H9 (cell line): Measurements from ENCODE around the gene TCFL5. TPM values are rescaled to one million over a fixed set of nuclear protein-coding genes. Genes with fewer than 3 reads are reported as not detected.
A peak's percentile ranks its signal among the peaks of the same experiment; 100 is the strongest.
"Not testable (repeated sequence)": the region's sequence is repeated elsewhere in the genome, so short reads cannot be mapped to it uniquely, and the experiment has no call there.

Source experiments
- DNase-seq: peaks from one replicate; pipeline ENCODE4 v3.0.0-alpha.2; 2017
- H2AFZ ChIP-seq: one replicate; pipeline ENCODE4 v1.6.1; 2013; ENCODE audit warnings: mild to moderate bottlenecking, low read length, control low read depth, moderate library complexity
- H2AK5ac ChIP-seq: 2 replicates; pipeline ENCODE4 v1.6.1; 2013; ENCODE audit warnings: low read length, control low read depth, mixed read lengths; ENCODE audit not compliant: insufficient read length
- H2BK120ac ChIP-seq: one replicate; pipeline ENCODE4 v1.6.1; 2013; ENCODE audit warnings: low read depth, mild to moderate bottlenecking, low read length, control low read depth, inconsistent platforms; ENCODE audit not compliant: poor library complexity, severe bottlenecking
- H2BK12ac ChIP-seq: 2 replicates; pipeline ENCODE4 v1.6.1; 2013; ENCODE audit warnings: low read length, control low read depth, mixed read lengths, low read depth; ENCODE audit not compliant: insufficient read length
- H2BK15ac ChIP-seq: 2 replicates; pipeline ENCODE4 v1.6.1; 2013; ENCODE audit warnings: low read depth, low read length, control low read depth
- H2BK20ac ChIP-seq: one replicate; pipeline ENCODE4 v1.6.1; 2013; ENCODE audit warnings: low read depth, mild to moderate bottlenecking, low read length, control low read depth, inconsistent platforms; ENCODE audit not compliant: poor library complexity, severe bottlenecking
- H2BK5ac ChIP-seq: 2 replicates; pipeline ENCODE4 v1.6.1; 2013; ENCODE audit warnings: low read length, control low read depth, mixed read lengths; ENCODE audit not compliant: insufficient read length
- H3K14ac ChIP-seq: 2 replicates; pipeline ENCODE4 v1.6.1; 2013; ENCODE audit warnings: low read length, control low read depth; ENCODE audit not compliant: insufficient read depth
- H3K18ac ChIP-seq: 2 replicates; pipeline ENCODE4 v1.6.1; 2013; ENCODE audit warnings: low read depth, mild to moderate bottlenecking, mixed read lengths, low read length, control low read depth; ENCODE audit not compliant: insufficient read length
- H3K23ac ChIP-seq: 2 replicates; pipeline ENCODE4 v1.6.1; 2013; ENCODE audit warnings: low read length, control low read depth, mixed read lengths, low read depth; ENCODE audit not compliant: insufficient read length
- H3K23me2 ChIP-seq: 2 replicates; pipeline ENCODE4 v1.6.1; 2013; ENCODE audit warnings: low read depth, mild to moderate bottlenecking, mixed read lengths, low read length, control low read depth; ENCODE audit not compliant: insufficient read length, poor library complexity, severe bottlenecking
- H3K27ac ChIP-seq: 2 replicates; pipeline ENCODE4 v1.5.1; 2013; ENCODE audit warnings: low read length, control low read depth, mixed read lengths, low read depth; ENCODE audit not compliant: insufficient read length
- H3K27me3 ChIP-seq: 2 replicates; pipeline ENCODE4 v1.6.1; 2013; ENCODE audit warnings: low read length, control low read depth, inconsistent platforms; ENCODE audit not compliant: insufficient read depth
- H3K4ac ChIP-seq: 2 replicates; pipeline ENCODE4 v1.6.1; 2013; ENCODE audit warnings: low read depth, mild to moderate bottlenecking, control low read depth, inconsistent platforms, low read length, moderate library complexity
- H3K4me1 ChIP-seq: 2 replicates; pipeline ENCODE4 v1.6.1; 2013; ENCODE audit warnings: low read length, control low read depth, inconsistent platforms; ENCODE audit not compliant: insufficient read depth
- H3K4me2 ChIP-seq: 2 replicates; pipeline ENCODE4 v1.6.1; 2013; ENCODE audit warnings: low read length, control low read depth, mixed read lengths; ENCODE audit not compliant: insufficient read length, insufficient read depth
- H3K56ac ChIP-seq: 2 replicates; pipeline ENCODE4 v1.6.1; 2013; ENCODE audit warnings: low read depth, mild to moderate bottlenecking, mixed read lengths, low read length, control low read depth; ENCODE audit not compliant: insufficient read length
- H3K79me1 ChIP-seq: 2 replicates; pipeline ENCODE4 v1.6.1; 2013; ENCODE audit warnings: low read depth, mild to moderate bottlenecking, moderate library complexity, low read length, control low read depth, inconsistent platforms; ENCODE audit not compliant: insufficient read depth, poor library complexity, severe bottlenecking
- H3K79me2 ChIP-seq: 2 replicates; pipeline ENCODE4 v1.6.1; 2013; ENCODE audit warnings: low read length, control low read depth, inconsistent platforms; ENCODE audit not compliant: insufficient read depth
- H3K9ac ChIP-seq: 2 replicates; pipeline ENCODE4 v1.6.1; 2013; ENCODE audit warnings: low read length, control low read depth, mixed read lengths; ENCODE audit not compliant: insufficient read length; ENCODE audit errors: extremely low read depth
- H3K9me3 ChIP-seq: one replicate; pipeline ENCODE4 v1.6.1; 2013; ENCODE audit warnings: low read depth, low read length, inconsistent platforms; ENCODE audit not compliant: control insufficient read depth
- H3T11ph ChIP-seq: one replicate; pipeline ENCODE4 v1.6.1; 2013; ENCODE audit warnings: mild to moderate bottlenecking, low read length, control low read depth, inconsistent platforms
- H4K20me1 ChIP-seq: one replicate; pipeline ENCODE4 v1.6.1; 2013; ENCODE audit not compliant: control insufficient read depth, insufficient read length, insufficient read depth
- H4K5ac ChIP-seq: 2 replicates; pipeline ENCODE4 v1.6.1; 2013; ENCODE audit warnings: low read depth, mild to moderate bottlenecking, mixed read lengths, low read length, control low read depth; ENCODE audit not compliant: insufficient read length
- H4K8ac ChIP-seq: replicated peaks from 2 replicates; pipeline ENCODE4 v1.6.1; 2013; ENCODE audit warnings: low read length, control low read depth, mixed read lengths, low read depth; ENCODE audit not compliant: insufficient read length
- H4K91ac ChIP-seq: 2 replicates; pipeline ENCODE4 v1.6.1; 2013; ENCODE audit warnings: low read depth, mild to moderate bottlenecking, moderate library complexity, mixed read lengths, low read length, control low read depth; ENCODE audit not compliant: insufficient read length
- H3K27ac Mint-ChIP-seq, 3 experiments: 2 replicates in 2 of 3; 3 replicates in 1 of 3; pipeline ENCODE4 v1.8.0; 2020 to 2021; ENCODE audit warnings: mixed read lengths in 3 of 3, mild to moderate bottlenecking in 1 of 3, moderate library complexity in 1 of 3
- H3K27me3 Mint-ChIP-seq: 2 replicates; pipeline ENCODE4 v1.8.0; 2021; ENCODE audit warnings: low read depth, mild to moderate bottlenecking, moderate library complexity, mixed read lengths
- H3K36me3 Mint-ChIP-seq, 3 experiments: 2 replicates in 2 of 3; 3 replicates in 1 of 3; pipeline ENCODE4 v1.8.0; 2020 to 2021; ENCODE audit warnings: low read depth in 3 of 3, mixed read lengths in 3 of 3; ENCODE audit not compliant: insufficient read depth in 1 of 3
- H3K4me1 Mint-ChIP-seq, 2 experiments: 2 replicates each; pipeline ENCODE4 v1.8.0; 2020; ENCODE audit warnings: mixed read lengths in 2 of 2
- H3K4me3 Mint-ChIP-seq, 2 experiments: 2 replicates in 1 of 2; 3 replicates in 1 of 2; pipeline ENCODE4 v1.8.0; 2020 to 2021; ENCODE audit warnings: mild to moderate bottlenecking in 2 of 2, mixed read lengths in 2 of 2, moderate library complexity in 1 of 2
- H3K9me3 Mint-ChIP-seq, 2 experiments: 2 replicates in 1 of 2; 3 replicates in 1 of 2; pipeline ENCODE4 v1.8.0; 2020; ENCODE audit warnings: mild to moderate bottlenecking in 2 of 2, mixed read lengths in 2 of 2, moderate library complexity in 1 of 2
- CTCF ChIP-seq: fragments of 200-600 bp; sonication (generic); conservative IDR thresholded peaks from 3 replicates; pipeline ENCODE4 v1.8.0; 2021; ENCODE audit warnings: antibody characterized with exemption, mild to moderate bottlenecking
- WGBS: extraction: QIAGEN DNeasy Blood & Tissue Kit; methylation state at CpG from one replicate; pipeline ENCODE4 v1.1.7; 2013; ENCODE audit warnings: missing lambda C conversion rate, low lambda C conversion rate, mixed read lengths; ENCODE audit not compliant: insufficient read length; ENCODE audit errors: extremely low coverage; 5-methylcytosine and 5-hydroxymethylcytosine counted together
- total RNA-seq: library from RNA; stranded (reverse); gene quantifications from 2 replicates; pipeline ENCODE4 v1.2.1, GENCODE V29; 2021

The TCFL5 gene
- total RNA-seq, 1 experiment from 2014 or later = 16.4 TPM

- not testable (repeated sequence) for H3K4me2 ChIP-seq, H2BK12ac ChIP-seq, H4K8ac ChIP-seq, H3K9ac ChIP-seq, H3K14ac ChIP-seq, H4K5ac ChIP-seq, H3K4me1 ChIP-seq, H3K4ac ChIP-seq, H3K27ac ChIP-seq, H3K79me1 ChIP-seq, H2BK15ac ChIP-seq, H2AFZ ChIP-seq, H2BK120ac ChIP-seq, H3K79me2 ChIP-seq, H3K27me3 ChIP-seq, H3K27ac Mint-ChIP-seq, H4K20me1 ChIP-seq, H3K18ac ChIP-seq, H3K23ac ChIP-seq, H2AK5ac ChIP-seq, H3K23me2 ChIP-seq, H3K9me3 ChIP-seq, H3T11ph ChIP-seq, H3K56ac ChIP-seq, H3K27me3 Mint-ChIP-seq, H3K36me3 Mint-ChIP-seq, H4K91ac ChIP-seq, H2BK20ac ChIP-seq, H2BK5ac ChIP-seq
- peak; percentile 69 for TF ChIP-seq CTCF
- Mint-ChIP-seq H3K4me3 (peak overlapping the region in 1 of 2 experiments; percentile 55; a peak in 1 of 5 replicates), H3K9me3 (peaks cover 2 to 11% of the 10 kb centered on the region in 2 experiments; a peak in 4 of 5 replicates), H3K4me1 (peaks cover 23 to 25% of the 10 kb centered on the region in 2 experiments)
- peak; percentile 76 for DNase-seq
- WGBS = no CpG with 5 or more reads among the region's 15 CpGs
These were observed 12.0 kb upstream of the TCFL5 start for GRCh38 chr20:62873681-62874031.
